BJ (cell line): ENCODE measurements around the gene PCDH9. TPM values are rescaled to one million over a fixed set of nuclear protein-coding genes. Genes with fewer than 3 reads are reported as not detected.
"Not testable (repeated sequence)": the region's sequence is repeated elsewhere in the genome, so short reads cannot be mapped to it uniquely, and the experiment has no call there.

Source experiments
- CTCF ChIA-PET: fragments of 350-600 bp; formaldehyde crosslinking; extraction: SDS; loops from one replicate; lab custom pipeline; 2021; ENCODE audit warnings: antibody characterized with exemption, inconsistent platforms; lab: Yijun Ruan, JAX
- POLR2A ChIA-PET: fragments of 300-600 bp; sonication (Branson Sonifier 250); formaldehyde crosslinking; extraction: SDS; loops from one replicate; lab custom pipeline; 2021; ENCODE audit warnings: antibody characterized with exemption; lab: Charles Lee
- DNase-seq: peaks from one replicate; pipeline ENCODE4 v3.0.0-alpha.2; 2011; ENCODE audit warnings: low read depth
- H3K27me3 ChIP-seq: 2 replicates; pipeline ENCODE4 v1.6.0; 2011; ENCODE audit warnings: low read length; ENCODE audit not compliant: control insufficient read depth, insufficient read depth
- H3K36me3 ChIP-seq: 2 replicates; pipeline ENCODE4 v1.5.1; 2011; ENCODE audit warnings: low read length; ENCODE audit not compliant: control insufficient read depth, insufficient read depth
- H3K4me3 ChIP-seq: 2 replicates; pipeline ENCODE4 v1.5.1; 2011; ENCODE audit warnings: low read depth, mild to moderate bottlenecking, control low read depth, low read length
- polyA plus RNA-seq: library from polyadenylated mRNA; depleted of rRNA; stranded (reverse); fragments of >200 nt; gene quantifications from 2 replicates; pipeline ENCODE4 v1.2.3, GENCODE V29; 2011
- TF ChIP-seq, protein P1 (sequence below): IDR thresholded peaks from 2 replicates; pipeline ENCODE4 v1.5.1; 2011; ENCODE audit warnings: low read depth, mild to moderate bottlenecking, control low read depth, inconsistent platforms, low read length, moderate library complexity; ENCODE audit not compliant: insufficient read depth

The PCDH9 gene
- polyA plus RNA-seq, 1 experiment, result 2.3 TPM

- H3K36me3 ChIP-seq, result no peaks in the 10 kb centered on the region
- DNase-seq, result no peak
- CTCF ChIA-PET, result no interaction called here
- no peaks in the 10 kb centered on the region for H3K27me3 ChIP-seq
- H3K4me3 ChIP-seq, result no peak overlapping the region
- TF ChIP-seq, protein P1, sequence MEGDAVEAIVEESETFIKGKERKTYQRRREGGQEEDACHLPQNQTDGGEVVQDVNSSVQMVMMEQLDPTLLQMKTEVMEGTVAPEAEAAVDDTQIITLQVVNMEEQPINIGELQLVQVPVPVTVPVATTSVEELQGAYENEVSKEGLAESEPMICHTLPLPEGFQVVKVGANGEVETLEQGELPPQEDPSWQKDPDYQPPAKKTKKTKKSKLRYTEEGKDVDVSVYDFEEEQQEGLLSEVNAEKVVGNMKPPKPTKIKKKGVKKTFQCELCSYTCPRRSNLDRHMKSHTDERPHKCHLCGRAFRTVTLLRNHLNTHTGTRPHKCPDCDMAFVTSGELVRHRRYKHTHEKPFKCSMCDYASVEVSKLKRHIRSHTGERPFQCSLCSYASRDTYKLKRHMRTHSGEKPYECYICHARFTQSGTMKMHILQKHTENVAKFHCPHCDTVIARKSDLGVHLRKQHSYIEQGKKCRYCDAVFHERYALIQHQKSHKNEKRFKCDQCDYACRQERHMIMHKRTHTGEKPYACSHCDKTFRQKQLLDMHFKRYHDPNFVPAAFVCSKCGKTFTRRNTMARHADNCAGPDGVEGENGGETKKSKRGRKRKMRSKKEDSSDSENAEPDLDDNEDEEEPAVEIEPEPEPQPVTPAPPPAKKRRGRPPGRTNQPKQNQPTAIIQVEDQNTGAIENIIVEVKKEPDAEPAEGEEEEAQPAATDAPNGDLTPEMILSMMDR, result no peak
- POLR2A ChIA-PET, result no interaction called here
Measured at GRCh38 chr13:67099494-67099893, 130.6 kb downstream of the PCDH9 start.

DNA sequence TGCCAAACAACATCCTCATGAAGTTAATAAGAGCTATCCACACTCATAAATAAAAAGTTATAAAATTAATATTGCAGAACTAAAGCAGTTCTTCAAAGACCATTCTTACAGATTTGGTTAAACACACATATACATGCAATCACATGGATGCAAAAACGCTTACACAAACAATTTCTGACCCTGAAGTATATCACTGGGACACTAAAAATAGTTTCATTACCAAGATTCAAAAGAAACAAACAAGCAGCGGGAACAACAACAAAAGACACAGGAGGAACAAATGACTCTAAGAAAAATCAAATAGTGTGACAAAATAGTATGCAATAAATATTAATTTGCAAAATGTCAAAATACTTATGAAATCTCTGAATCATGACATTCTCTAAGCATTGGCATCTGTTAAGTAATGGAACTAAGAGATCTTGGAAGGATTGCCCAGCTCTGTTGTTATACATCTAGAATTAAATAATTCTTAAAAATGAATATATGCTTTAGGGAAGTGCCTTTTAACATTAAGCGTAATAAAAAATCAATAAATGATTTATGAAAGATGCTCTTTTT is 132.2 kb downstream of the PCDH9 start:
- DNase-seq, result no peak
- CTCF ChIA-PET, result no interaction called here
- POLR2A ChIA-PET, result no interaction called here

GRCh38 chr13:67096893-67097292 is 133.2 kb downstream of the PCDH9 start:
- H3K36me3 ChIP-seq, H3K27me3 ChIP-seq, DNase-seq, POLR2A ChIA-PET, H3K4me3 ChIP-seq: not testable (repeated sequence)
- CTCF ChIA-PET, result interaction anchor here (0.7 kb wide), 1 partner anchor 127 kb away, joined by 3 read pairs; no protein-coding TSS in a partner anchor

More for the DNA sequence above, 132.2 kb downstream of the PCDH9 start:
- H3K36me3 ChIP-seq, result no peaks in the 10 kb centered on the region
- no peaks in the 10 kb centered on the region for H3K27me3 ChIP-seq
- H3K4me3 ChIP-seq, result no peak overlapping the region
- TF ChIP-seq, protein P1, result no peak

- ChIA-PET POLR2A (no interaction called here), CTCF (no interaction called here)
- TF ChIP-seq, protein P1, result no peak
- Histone ChIP-seq H3K4me3 (no peak overlapping the region), H3K36me3 (no peaks in the 10 kb centered on the region), H3K27me3 (no peaks in the 10 kb centered on the region)
- DNase-seq, result no peak
Measured at GRCh38 chr13:67096418-67096817, 133.7 kb downstream of the PCDH9 start.

DNA sequence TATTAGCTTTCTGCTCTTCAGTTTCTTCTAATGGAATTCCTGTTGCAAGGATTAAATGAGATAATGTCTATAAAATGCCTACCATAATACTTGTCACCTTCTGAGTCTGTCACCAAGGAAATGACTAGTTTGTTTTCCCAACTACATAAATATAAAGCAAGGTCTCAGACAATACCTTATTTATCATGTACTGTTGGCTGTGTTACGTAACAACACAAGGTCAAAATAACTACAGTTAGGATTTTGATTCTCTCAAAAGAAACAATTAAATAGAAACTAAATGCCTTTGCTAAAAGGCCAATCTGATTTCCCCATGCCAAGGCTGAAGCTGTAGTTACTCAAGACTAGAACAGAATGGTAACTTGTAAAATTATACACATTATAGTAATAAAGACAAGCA is 134.5 kb downstream of the PCDH9 start:
- H3K36me3 ChIP-seq, result no peaks in the 10 kb centered on the region
- H3K27me3 ChIP-seq, result no peaks in the 10 kb centered on the region
- DNase-seq, result no peak
- no peak overlapping the region for H3K4me3 ChIP-seq
- TF ChIP-seq, protein P1, result no peak
- POLR2A ChIA-PET, result no interaction called here
- CTCF ChIA-PET, result no interaction called here

- Histone ChIP-seq H3K27me3 (no peaks in the 10 kb centered on the region), H3K36me3 (no peaks in the 10 kb centered on the region), H3K4me3 (no peak overlapping the region)
- DNase-seq, result no peak
- CTCF ChIA-PET, result no interaction called here
- POLR2A ChIA-PET, result no interaction called here
- TF ChIP-seq, protein P1, result no peak
Measured at GRCh38 chr13:67094952-67095351, 135.2 kb downstream of the PCDH9 start.
